Muscle of leg (tissue), 11 donors: Measurements from ENCODE around the gene ADAMTSL1. TPM values are rescaled to one million over a fixed set of nuclear protein-coding genes. Genes with fewer than 3 reads are reported as not detected.

Source experiments
- DNase-seq: peaks from one replicate; pipeline ENCODE4 v3.0.0; 2013
- H3K27ac ChIP-seq: one replicate; pipeline ENCODE4 v1.5.1; 2013; ENCODE audit warnings: mild to moderate bottlenecking, low read length, control low read depth
- H3K27me3 ChIP-seq: one replicate; pipeline ENCODE4 v1.6.1; 2013; ENCODE audit warnings: low read length; ENCODE audit not compliant: control insufficient read depth, insufficient read depth
- H3K36me3 ChIP-seq: one replicate; pipeline ENCODE4 v1.6.1; 2013; ENCODE audit warnings: low read length; ENCODE audit not compliant: control insufficient read depth, insufficient read depth
- H3K4me1 ChIP-seq: one replicate; pipeline ENCODE4 v1.6.1; 2013; ENCODE audit warnings: low read length; ENCODE audit not compliant: control insufficient read depth, insufficient read depth
- H3K4me3 ChIP-seq: one replicate; pipeline ENCODE4 v1.5.1; 2013; ENCODE audit warnings: low read length, control low read depth
- H3K9me3 ChIP-seq: replicated peaks from 2 replicates; pipeline ENCODE4 v1.6.1; 2013; ENCODE audit warnings: low read depth, low read length; ENCODE audit not compliant: control insufficient read depth
- WGBS: methylation state at CpG from one replicate; pipeline ENCODE4 v1.1.5; 2013; ENCODE audit warnings: missing lambda C conversion rate; ENCODE audit not compliant: insufficient coverage; 5-methylcytosine and 5-hydroxymethylcytosine counted together
- polyA plus RNA-seq, 8 donors: library from polyadenylated mRNA; unstranded; fragments of 120-200 nt; gene quantifications; one replicate each; pipeline versions ENCODE4 v1.2.1 to v1.2.3, GENCODE V29; 2013; ENCODE audit warnings: inconsistent platforms in 1 of 8, low replicate concordance in 1 of 8; ENCODE audit not compliant: insufficient read length in 8 of 8, insufficient read depth in 1 of 8
- total RNA-seq: library from RNA; stranded (reverse); fragments of 120-200 nt; gene quantifications from one replicate; pipeline ENCODE4 v1.2.4, GENCODE V29; 2013

Gene ADAMTSL1
- total and polyA plus RNA-seq, 9 donors: 9.9 to 32.9 (median 20.1) TPM

- Histone ChIP-seq H3K4me1 (peaks cover 8% of the 10 kb centered on the region), H3K9me3 (no peaks in the 10 kb centered on the region), H3K36me3 (no peaks in the 10 kb centered on the region), H3K27ac (no peak overlapping the region), H3K27me3 (peaks cover 2% of the 10 kb centered on the region), H3K4me3 (no peak overlapping the region)
- 73% methylated on average over 3 of the region's 6 CpGs for WGBS
- no peak for DNase-seq
Observed at GRCh38 chr9:18614116-18614515, 140.2 kb downstream of the ADAMTSL1 start.

- H3K4me3 ChIP-seq: no peak overlapping the region
- peaks cover 2% of the 10 kb centered on the region for H3K27me3 ChIP-seq
- no peak for DNase-seq
- peaks cover 8% of the 10 kb centered on the region for H3K4me1 ChIP-seq
- H3K9me3 ChIP-seq: no peaks in the 10 kb centered on the region
- no peak overlapping the region for H3K27ac ChIP-seq
- WGBS: no CpG with 5 or more reads among the region's 2 CpGs
- H3K36me3 ChIP-seq: no peaks in the 10 kb centered on the region
Observed at GRCh38 chr9:18614651-18615050, 140.7 kb downstream of the ADAMTSL1 start.

GRCh38 chr9:18616976-18617375 lies 143.0 kb downstream of the ADAMTSL1 start:
- peaks cover under 1% of the 10 kb centered on the region for H3K4me1 ChIP-seq
- H3K27ac ChIP-seq: no peak overlapping the region
- H3K27me3 ChIP-seq: peaks cover 2% of the 10 kb centered on the region
- H3K9me3 ChIP-seq: no peaks in the 10 kb centered on the region
- no peak overlapping the region for H3K4me3 ChIP-seq
- peak; percentile 82 for DNase-seq
- no peaks in the 10 kb centered on the region for H3K36me3 ChIP-seq

GRCh38 chr9:18617759-18618158 lies 143.8 kb downstream of the ADAMTSL1 start:
- WGBS: no CpG with 5 or more reads among the region's 1 CpG
- Histone ChIP-seq H3K36me3 (no peaks in the 10 kb centered on the region), H3K9me3 (no peaks in the 10 kb centered on the region), H3K27me3 (peaks cover 2% of the 10 kb centered on the region), H3K4me1 (no peaks in the 10 kb centered on the region), H3K27ac (no peak overlapping the region), H3K4me3 (no peak overlapping the region)
- peak; percentile 57 for DNase-seq

GRCh38 chr9:18618862-18619261 lies 144.9 kb downstream of the ADAMTSL1 start:
- DNase-seq: no peak
- 75% methylated on average over 1 of the region's 2 CpGs for WGBS
- Histone ChIP-seq H3K27me3 (peaks cover 2% of the 10 kb centered on the region), H3K9me3 (no peaks in the 10 kb centered on the region), H3K36me3 (no peaks in the 10 kb centered on the region), H3K4me1 (no peaks in the 10 kb centered on the region), H3K4me3 (no peak overlapping the region), H3K27ac (no peak overlapping the region)

- 97% methylated on average over 6 of the region's 11 CpGs for WGBS
- H3K9me3 ChIP-seq: no peaks in the 10 kb centered on the region
- H3K4me3 ChIP-seq: no peak overlapping the region
- no peaks in the 10 kb centered on the region for H3K36me3 ChIP-seq
- DNase-seq: no peak
- H3K27ac ChIP-seq: no peak overlapping the region
- H3K27me3 ChIP-seq: no peaks in the 10 kb centered on the region
- H3K4me1 ChIP-seq: no peaks in the 10 kb centered on the region
Observed at GRCh38 chr9:18622186-18622836, 148.4 kb downstream of the ADAMTSL1 start.

GRCh38 chr9:18623221-18624079 lies 149.5 kb downstream of the ADAMTSL1 start:
- 60% methylated on average over 1 of the region's 4 CpGs for WGBS

GRCh38 chr9:18626046-18626698 lies 152.2 kb downstream of the ADAMTSL1 start:
- Histone ChIP-seq H3K36me3 (no peaks in the 10 kb centered on the region), H3K27me3 (no peaks in the 10 kb centered on the region), H3K4me1 (no peaks in the 10 kb centered on the region), H3K4me3 (no peak overlapping the region), H3K9me3 (peaks cover 2% of the 10 kb centered on the region), H3K27ac (no peak overlapping the region)
- DNase-seq: no peak
- 72% methylated on average over 2 of the region's 2 CpGs for WGBS

More at GRCh38 chr9:18623221-18624079, 149.5 kb downstream of the ADAMTSL1 start:
- Histone ChIP-seq H3K27me3 (no peaks in the 10 kb centered on the region), H3K36me3 (no peaks in the 10 kb centered on the region), H3K4me1 (no peaks in the 10 kb centered on the region), H3K27ac (no peak overlapping the region), H3K4me3 (no peak overlapping the region), H3K9me3 (peaks cover 2% of the 10 kb centered on the region)
- peak; percentile 49 for DNase-seq

GRCh38 chr9:18629136-18629535 lies 155.2 kb downstream of the ADAMTSL1 start:
- no peak for DNase-seq
- peaks cover 2% of the 10 kb centered on the region for H3K9me3 ChIP-seq
- no peak overlapping the region for H3K27ac ChIP-seq
- no CpG with 5 or more reads among the region's 1 CpG for WGBS
- H3K27me3 ChIP-seq: no peaks in the 10 kb centered on the region
- no peaks in the 10 kb centered on the region for H3K36me3 ChIP-seq
- no peak overlapping the region for H3K4me3 ChIP-seq
- H3K4me1 ChIP-seq: no peaks in the 10 kb centered on the region
